Measurements from ENCODE around the gene MAD1L1. TPM values are rescaled to one million over a fixed set of nuclear protein-coding genes. Genes with fewer than 3 reads are reported as not detected.

MAD1L1 gene
- total RNA-seq, 1 experiment from 2014 or later, result 38.5 TPM

- CTCF ChIA-PET, result no interaction called here
- Histone ChIP-seq H4K20me1 (ENCODE audit: insufficient read depth) (no peaks in the 10 kb centered on the region), H3K4me3 (replicated peaks in 1 of 2; ENCODE audit: low read depth in 1 of 2, low read length in 2 of 2) (no peak overlapping the region), H3K27ac (ENCODE audit: low read depth, low read length) (no peak overlapping the region), H3K4me1 (ENCODE audit: control insufficient read depth in 1 of 2, insufficient read depth in 2 of 2, low read length in 2 of 2) (no peaks in the 10 kb centered on the region), H3K27me3 (ENCODE audit: insufficient read depth, low read length) (no peaks in the 10 kb centered on the region), H2AFZ (ENCODE audit: low read depth, low read length, poor library complexity, severe bottlenecking) (no peak overlapping the region), H3K4me2 (ENCODE audit: low read length) (no peak overlapping the region), H3K79me2 (ENCODE audit: insufficient read depth, low read length) (no peaks in the 10 kb centered on the region), H3K9me2 (ENCODE audit: insufficient read depth) (no peaks in the 10 kb centered on the region), H3K36me3 (ENCODE audit: control insufficient read depth in 1 of 2, insufficient read depth in 2 of 2, low read length in 2 of 2) (no peaks in the 10 kb centered on the region), H3K9ac (ENCODE audit: low read length) (no peak overlapping the region), H3K9me3 (ENCODE audit: control insufficient read depth in 1 of 2, insufficient read depth in 1 of 2, low read depth in 1 of 2, low read length in 2 of 2) (no peaks in the 10 kb centered on the region)
- no TSS peak for BruUV-seq (replicated peaks)
- ATAC-seq (no peak), DNase-seq (ENCODE audit: low read depth, low spot score) (no peak)
- POLR2A ChIA-PET, result no interaction called here
- RAD21 ChIA-PET (ENCODE audit: low non-redundant PET in 1 of 2, low total read pairs in 2 of 2, uncharacterized antibody in 2 of 2, unreplicated experiment in 2 of 2), result no interaction called here
- TF ChIP-seq MAX (IDR thresholded peaks at IDR 0.05) (no peak), CTCF (IDR thresholded peaks at IDR 0.05 in 2 of 3, conservative IDR thresholded peaks at IDR 0.05 in 1 of 3; ENCODE audit: borderline replicate concordance in 1 of 3, insufficient read depth in 1 of 3, low read depth in 2 of 3, low read length in 2 of 3) (no peak), SIN3A (IDR thresholded peaks at IDR 0.05; ENCODE audit: low read depth) (no peak), YY1 (IDR thresholded peaks at IDR 0.05; ENCODE audit: extremely low read depth, insufficient replicate concordance, low read depth, low read length) (no peak), ZNF274 (IDR thresholded peaks at IDR 0.05; ENCODE audit: low read depth, low read length) (no peak), SP1 (IDR thresholded peaks at IDR 0.05; ENCODE audit: low read depth) (no peak), CEBPB (IDR thresholded peaks at IDR 0.05; ENCODE audit: low read depth) (no peak), POLR2AphosphoS5 (IDR thresholded peaks at IDR 0.05; ENCODE audit: low read depth, low read length) (no peak), EGR1 (IDR thresholded peaks at IDR 0.05; ENCODE audit: low read depth) (no peak), FOSL1 (IDR thresholded peaks at IDR 0.05; ENCODE audit: low read depth) (no peak), SRF (IDR thresholded peaks at IDR 0.05; ENCODE audit: low read depth) (no peak), ZFX (IDR thresholded peaks at IDR 0.05) (no peak), EZH2phosphoT487 (IDR thresholded peaks at IDR 0.05; ENCODE audit: borderline replicate concordance) (no peak), ELF1 (IDR thresholded peaks at IDR 0.05; ENCODE audit: borderline replicate concordance, low read depth) (no peak), JUND (IDR thresholded peaks at IDR 0.05) (no peak), ATF3 (IDR thresholded peaks at IDR 0.05) (no peak), RAD21 (IDR thresholded peaks at IDR 0.05; ENCODE audit: low read depth) (no peak), CBX3 (IDR thresholded peaks at IDR 0.05; ENCODE audit: low read depth) (no peak), REST (IDR thresholded peaks at IDR 0.05; ENCODE audit: low read depth) (no peak), ZBTB33 (IDR thresholded peaks at IDR 0.05; ENCODE audit: extremely low read depth, insufficient replicate concordance, low read length) (no peak)
- intact Hi-C loops (cut with micrococcal nuclease), result no loop called here
Observed at GRCh38 chr7:1809070-1809469, 423.7 kb downstream of the MAD1L1 start.
